ENCODE measurements around the gene ADK.
"Not testable (repeated sequence)": the region's sequence is repeated elsewhere in the genome, so short reads cannot be mapped to it uniquely, and the experiment has no call there.

The ADK gene

DNA sequence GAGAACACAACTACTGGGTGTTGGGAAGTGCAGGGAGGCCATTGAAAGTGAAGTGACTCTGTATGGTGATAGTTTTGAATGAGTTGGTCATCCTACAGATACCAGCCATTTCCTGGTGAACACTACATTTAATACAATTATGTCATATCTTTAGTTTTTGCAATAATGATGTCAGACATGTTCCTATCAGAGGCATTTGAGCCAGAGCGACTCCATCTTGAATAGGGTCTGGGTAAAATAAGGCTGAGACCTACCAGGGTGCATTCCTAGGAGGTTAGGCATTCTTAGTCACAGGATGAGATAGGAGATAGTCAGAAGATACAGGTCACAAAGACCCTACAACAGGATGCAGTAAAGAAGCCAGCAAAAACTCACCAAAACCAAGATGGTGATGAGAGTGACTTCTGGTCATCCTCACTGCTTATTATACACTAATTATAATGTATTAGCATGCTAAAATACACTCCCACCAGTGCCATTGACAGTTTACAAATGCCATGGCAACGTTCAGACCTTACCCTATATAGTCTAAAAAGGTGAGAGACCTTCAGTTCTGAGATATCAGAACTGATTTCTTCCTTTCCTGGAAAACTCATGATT is 28.2 kb downstream of the ADK start:
- no peak overlapping the region for H3K4me3 ChIP-seq
- no peak overlapping the region for H3K27ac ChIP-seq
- no peak for TF ChIP-seq CTCF (IDR thresholded peaks at IDR 0.05)
- DNase-seq (ENCODE audit: low spot score) = no peak

GRCh38 chr10:74186678-74187077 is 35.7 kb downstream of the ADK start:
- DNase-seq (ENCODE audit: low spot score) = no peak
- no peak overlapping the region for H3K4me3 ChIP-seq
- TF ChIP-seq CTCF (IDR thresholded peaks at IDR 0.05) = no peak
- no peak overlapping the region for H3K27ac ChIP-seq

DNA sequence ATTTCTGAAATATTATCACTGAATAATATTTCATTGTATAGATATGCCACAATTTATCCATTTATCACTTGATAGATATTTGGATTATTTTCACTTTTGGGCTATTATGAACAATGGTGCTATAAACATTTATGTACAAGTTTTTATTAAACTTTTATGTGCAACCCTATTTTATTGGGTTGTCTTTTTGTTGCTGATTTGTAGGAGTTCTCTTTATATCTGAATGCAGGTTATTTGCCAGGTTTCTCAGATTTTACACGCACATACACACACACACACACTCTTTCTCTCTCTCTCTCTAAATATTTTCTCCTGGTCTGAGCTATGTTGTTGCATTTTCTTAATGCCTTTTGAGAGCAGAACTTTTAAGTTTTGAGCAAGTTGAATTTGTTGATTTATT is 36.2 kb downstream of the ADK start:
- Histone ChIP-seq H3K4me3 (no peak overlapping the region), H3K27ac (no peak overlapping the region)
- no peak for DNase-seq (ENCODE audit: low spot score)
- no peak for TF ChIP-seq CTCF (IDR thresholded peaks at IDR 0.05)

DNA sequence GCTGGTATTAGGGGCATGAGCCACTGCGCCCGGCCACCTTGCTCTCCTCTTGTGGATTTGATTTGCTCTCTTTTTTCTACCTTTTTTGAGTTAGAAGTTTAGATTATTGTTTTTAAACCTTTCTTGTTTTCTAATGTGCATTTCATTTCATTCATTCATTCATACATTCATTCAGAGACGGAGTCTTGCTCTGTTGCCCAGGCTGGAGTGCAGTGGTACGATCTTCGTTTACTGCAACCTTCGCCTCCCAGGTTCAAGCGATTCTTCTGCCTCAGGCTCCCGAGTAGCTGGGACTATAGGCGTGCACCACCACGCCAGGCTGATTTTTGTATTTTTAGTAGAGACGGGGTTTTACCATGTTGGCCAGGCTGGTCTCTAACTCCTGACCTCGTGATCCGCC is 37.6 kb downstream of the ADK start:
- H3K4me3 ChIP-seq; DNase-seq (ENCODE audit: low spot score); H3K27ac ChIP-seq: not testable (repeated sequence)

DNA sequence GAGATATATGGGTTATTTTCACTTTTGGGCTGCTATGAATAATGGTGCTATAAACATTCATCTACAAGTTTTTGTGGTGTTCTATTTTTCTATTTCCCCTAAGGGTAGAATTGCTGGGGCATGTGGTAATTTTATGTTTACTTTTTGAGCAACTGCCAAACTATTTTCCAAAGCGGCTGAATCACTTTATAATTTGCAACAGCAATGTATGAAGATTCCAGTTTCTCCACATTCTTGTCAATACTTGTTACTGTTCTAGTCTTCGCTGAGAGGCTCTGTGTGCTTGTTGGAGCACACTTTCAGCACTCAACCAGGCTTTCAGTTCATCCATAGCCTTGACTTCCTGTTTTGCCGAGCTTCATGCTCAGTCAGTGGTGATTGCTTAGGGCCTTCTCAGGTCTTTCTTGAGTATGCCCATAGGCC is 39.0 kb downstream of the ADK start:
- no peak for TF ChIP-seq CTCF (IDR thresholded peaks at IDR 0.05)
- peak overlapping the region; percentile 59 to 64 for H3K27ac ChIP-seq

DNA sequence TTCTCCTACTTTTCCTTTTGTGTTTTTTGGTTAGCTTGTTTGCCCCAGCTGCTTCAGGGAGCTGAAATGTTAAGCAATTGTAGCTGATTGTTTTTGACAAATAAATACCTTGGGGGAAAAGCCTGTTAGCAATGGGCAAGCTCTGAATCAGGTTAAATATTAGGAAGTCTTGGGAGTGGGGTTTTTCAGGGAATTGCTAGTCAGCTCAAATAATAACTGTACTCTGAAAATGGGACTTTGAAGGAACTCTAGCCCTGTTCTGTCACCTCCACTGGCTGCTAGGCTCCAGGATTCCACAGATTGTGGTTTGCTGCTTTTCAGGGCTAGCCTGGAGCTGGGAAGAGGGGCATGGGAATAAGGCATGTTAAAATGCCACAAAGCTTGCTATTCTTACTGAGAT is 39.5 kb downstream of the ADK start:
- no peak for DNase-seq (ENCODE audit: low spot score)
- TF ChIP-seq CTCF (IDR thresholded peaks at IDR 0.05) = no peak
- Histone ChIP-seq H3K4me3 (peak overlapping the region; percentile 29), H3K27ac (peak overlapping the region; percentile 59 to 64)

More for the DNA sequence above, 39.0 kb downstream of the ADK start:
- DNase-seq (ENCODE audit: low spot score) = no peak
- H3K4me3 ChIP-seq = peak overlapping the region; percentile 29

- Histone ChIP-seq H3K4me3 (no peak overlapping the region), H3K27ac (no peak overlapping the region)
- no peak for DNase-seq (ENCODE audit: low spot score)
- TF ChIP-seq CTCF (IDR thresholded peaks at IDR 0.05) = no peak
Observed at GRCh38 chr10:74194545-74194944, 43.5 kb downstream of the ADK start.

Data from coronary artery (tissue), 2 donors.